Upper lobe of left lung (tissue), 4 donors: ENCODE measurements around the gene SHROOM4.

ENCODE experiments used
- EP300 ChIP-seq, 4 donors: sonication (generic); formaldehyde crosslinking; IDR thresholded peaks; one replicate each; pipeline ENCODE4 v1.5.1; 2017; ENCODE audit warnings: antibody characterized with exemption in 4 of 4, control low read depth in 2 of 4
- POLR2A ChIP-seq, 4 donors: fragments of 450-650 bp; IDR thresholded peaks; one replicate each; pipeline ENCODE4 v1.5.1; 2016 to 2017; ENCODE audit warnings: antibody characterized with exemption in 4 of 4, mild to moderate bottlenecking in 2 of 4
- TF ChIP-seq, protein P1 (sequence below), 6 experiments: fragments of 450-650 bp in 4 of 6; fragments of 200-600 bp in 2 of 6; sonication (generic) in 2 of 6; IDR thresholded peaks; one replicate each; pipeline ENCODE4 v1.5.1; 2016 to 2019; ENCODE audit warnings: antibody characterized with exemption in 6 of 6

- TF ChIP-seq, protein P1, sequence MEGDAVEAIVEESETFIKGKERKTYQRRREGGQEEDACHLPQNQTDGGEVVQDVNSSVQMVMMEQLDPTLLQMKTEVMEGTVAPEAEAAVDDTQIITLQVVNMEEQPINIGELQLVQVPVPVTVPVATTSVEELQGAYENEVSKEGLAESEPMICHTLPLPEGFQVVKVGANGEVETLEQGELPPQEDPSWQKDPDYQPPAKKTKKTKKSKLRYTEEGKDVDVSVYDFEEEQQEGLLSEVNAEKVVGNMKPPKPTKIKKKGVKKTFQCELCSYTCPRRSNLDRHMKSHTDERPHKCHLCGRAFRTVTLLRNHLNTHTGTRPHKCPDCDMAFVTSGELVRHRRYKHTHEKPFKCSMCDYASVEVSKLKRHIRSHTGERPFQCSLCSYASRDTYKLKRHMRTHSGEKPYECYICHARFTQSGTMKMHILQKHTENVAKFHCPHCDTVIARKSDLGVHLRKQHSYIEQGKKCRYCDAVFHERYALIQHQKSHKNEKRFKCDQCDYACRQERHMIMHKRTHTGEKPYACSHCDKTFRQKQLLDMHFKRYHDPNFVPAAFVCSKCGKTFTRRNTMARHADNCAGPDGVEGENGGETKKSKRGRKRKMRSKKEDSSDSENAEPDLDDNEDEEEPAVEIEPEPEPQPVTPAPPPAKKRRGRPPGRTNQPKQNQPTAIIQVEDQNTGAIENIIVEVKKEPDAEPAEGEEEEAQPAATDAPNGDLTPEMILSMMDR (IDR thresholded peaks at IDR 0.05): no peak
- TF ChIP-seq POLR2A (IDR thresholded peaks at IDR 0.05) (no peak), EP300 (IDR thresholded peaks at IDR 0.05) (no peak)
These were observed 184.2 kb downstream of the SHROOM4 start for GRCh38 chrX:50629774-50630173.
